ENCODE results near the gene TMEM204.

The TMEM204 gene

GRCh38 chr16:1533443-1533951, at the start of gene TMEM204:
TMEM204 (plus strand) TSS chr16:1533666; CDS start chr16:1534276, 610 bp downstream.
- DNase-seq (ENCODE audit: low spot score) = no peak

DNA sequence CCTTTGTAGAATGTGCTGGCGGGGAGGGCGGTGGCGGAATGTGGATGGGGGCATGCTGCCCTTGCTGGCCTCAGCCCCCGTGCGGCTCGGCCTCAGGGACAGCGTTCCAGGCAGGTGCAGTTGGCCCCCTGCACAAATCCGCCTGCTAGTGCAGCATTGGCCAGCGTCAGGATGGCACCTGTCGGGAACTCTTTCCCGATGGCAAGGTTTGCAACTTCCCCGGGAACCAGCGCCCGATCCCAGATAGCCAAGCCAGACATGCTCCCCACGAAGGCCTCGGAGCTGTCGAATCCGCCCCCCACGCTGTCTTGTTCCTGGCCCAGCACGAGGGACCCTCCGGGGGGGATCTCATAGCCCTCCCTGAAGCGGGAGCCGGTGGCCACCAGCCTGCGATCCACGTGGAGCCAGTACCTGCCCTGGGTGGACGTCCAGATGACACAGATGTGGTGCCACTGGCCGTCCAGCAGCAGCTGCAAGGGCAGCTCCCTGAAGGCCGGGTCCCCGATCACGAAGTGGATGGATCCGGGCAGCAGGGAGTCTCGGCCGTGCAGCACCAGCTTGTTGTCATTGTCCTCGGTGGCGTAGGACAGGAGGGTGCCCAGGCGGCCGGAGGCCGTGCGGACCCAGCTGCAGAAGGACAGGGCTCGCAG, 47.5 kb upstream of the TMEM204 start:
- DNase-seq (ENCODE audit: low spot score) = no peak

DNA sequence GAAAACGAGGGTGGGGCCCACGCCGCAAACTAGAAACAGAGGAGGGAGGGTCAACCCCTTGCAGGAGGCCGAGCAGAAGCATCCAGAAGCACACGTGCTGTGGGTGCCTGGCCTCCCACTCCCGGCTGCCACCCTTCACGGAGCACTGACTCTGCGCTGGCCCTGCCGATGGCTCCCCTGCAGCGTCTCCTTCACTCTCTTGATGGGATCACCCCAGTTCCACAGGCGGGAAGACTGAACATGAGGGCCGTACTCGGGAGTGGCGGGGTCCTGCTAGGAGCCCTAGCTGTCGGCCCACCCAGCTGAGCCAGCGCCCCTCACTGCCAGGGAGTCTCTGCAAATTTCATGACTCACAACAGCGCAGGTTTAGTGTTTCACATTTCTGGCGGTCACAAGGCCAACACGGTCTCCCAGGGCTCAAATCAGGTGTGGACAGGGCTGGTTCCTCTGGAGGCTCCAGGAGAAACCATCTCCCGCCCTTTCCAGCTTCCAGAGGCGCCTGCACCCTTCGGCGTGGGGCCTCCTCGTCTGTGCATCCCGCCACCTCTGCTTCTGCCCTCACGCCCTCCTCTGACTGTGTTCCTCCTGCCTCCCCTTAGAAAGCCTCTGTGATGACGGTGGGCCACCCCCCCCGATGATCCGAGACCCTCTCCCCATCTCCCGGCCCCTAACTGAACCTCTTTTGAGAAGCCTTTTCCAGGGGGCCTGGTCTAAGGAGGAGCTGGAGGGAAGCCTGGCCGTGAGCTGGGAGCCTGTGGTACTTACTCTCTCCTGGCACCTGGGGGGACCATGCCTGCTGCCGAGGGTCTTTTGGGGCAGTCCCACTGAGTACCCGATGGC, 46.7 kb upstream of the TMEM204 start:
- no peak for DNase-seq (ENCODE audit: low spot score)

- no peak for DNase-seq (ENCODE audit: low spot score)
Measured at GRCh38 chr16:1487395-1488053, 45.9 kb upstream of the TMEM204 start.

DNA sequence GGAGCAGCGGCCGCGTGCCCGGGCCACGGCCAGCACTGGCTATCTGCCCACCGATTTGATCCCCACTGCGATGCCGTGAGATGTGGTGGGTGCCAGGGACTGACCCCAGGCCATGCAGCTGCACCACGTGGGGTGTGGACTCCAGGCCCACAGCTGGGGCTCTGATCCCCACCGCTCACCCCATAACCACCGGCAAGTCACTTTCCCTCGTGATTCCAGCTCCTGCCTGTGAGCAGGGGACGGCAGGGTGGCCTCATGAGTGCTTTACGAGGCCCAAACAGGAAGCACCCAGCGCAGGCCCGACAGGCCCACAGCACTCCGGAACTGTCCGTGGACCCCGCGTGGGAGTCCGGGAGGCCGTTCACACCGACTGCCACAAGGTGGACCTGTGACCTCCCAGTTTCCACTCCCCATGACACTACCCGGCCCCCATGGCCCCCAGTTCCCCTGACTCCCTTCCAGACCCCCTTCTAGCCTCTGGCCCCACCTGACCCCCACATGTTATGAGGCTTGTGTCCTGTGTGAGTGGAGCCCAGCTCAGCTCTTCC, 45.3 kb upstream of the TMEM204 start:
- no peak for DNase-seq (ENCODE audit: low spot score)

GRCh38 chr16:1488619-1489018, 44.8 kb upstream of the TMEM204 start, which contains the start of gene PTX4:
PTX4 (minus strand) TSS chr16:1488944; CDS start chr16:1488909, 35 bp downstream.
- no peak for DNase-seq (ENCODE audit: low spot score)

DNA sequence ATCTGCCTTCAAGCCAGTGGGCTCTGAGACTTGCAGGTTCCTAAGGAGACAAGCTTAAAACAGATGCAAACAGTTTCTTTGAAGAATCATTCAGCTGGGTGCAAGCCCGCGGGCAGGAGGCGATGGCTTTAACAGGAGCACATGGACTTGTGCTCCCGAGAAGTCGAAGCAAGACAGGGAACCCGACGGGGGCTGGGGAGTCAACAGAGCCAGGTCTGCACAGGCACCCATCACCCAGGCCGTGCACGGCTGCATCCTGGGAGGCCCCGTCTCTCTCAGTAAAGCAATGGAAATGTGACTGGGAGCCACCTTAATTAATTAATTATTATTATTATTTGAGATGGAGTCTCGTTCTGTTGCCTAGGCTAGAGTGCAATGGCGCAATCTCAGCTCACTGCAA, 44.4 kb upstream of the TMEM204 start:
- no peak for DNase-seq (ENCODE audit: low spot score)

DNA sequence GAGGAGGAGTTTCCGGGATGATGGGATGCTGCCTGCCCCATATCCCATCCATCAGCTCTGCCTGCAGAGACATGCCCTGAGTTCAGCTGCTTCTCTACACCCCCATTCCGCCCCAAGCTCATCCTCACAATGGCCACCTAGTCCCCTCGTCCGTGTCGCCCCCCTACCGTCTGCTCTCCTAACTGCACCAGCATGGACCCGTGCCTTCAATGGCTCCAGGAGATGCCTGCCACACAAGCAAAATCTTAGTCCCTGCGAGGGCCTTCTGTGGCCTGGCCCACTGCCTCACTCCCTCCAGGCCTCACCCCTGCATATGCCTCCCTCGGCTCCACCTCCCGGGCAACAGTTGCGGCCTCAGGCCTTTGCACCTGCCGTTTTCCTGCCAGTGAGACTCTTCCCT, 42.1 kb upstream of the TMEM204 start:
- no peak for DNase-seq (ENCODE audit: low spot score)

DNA sequence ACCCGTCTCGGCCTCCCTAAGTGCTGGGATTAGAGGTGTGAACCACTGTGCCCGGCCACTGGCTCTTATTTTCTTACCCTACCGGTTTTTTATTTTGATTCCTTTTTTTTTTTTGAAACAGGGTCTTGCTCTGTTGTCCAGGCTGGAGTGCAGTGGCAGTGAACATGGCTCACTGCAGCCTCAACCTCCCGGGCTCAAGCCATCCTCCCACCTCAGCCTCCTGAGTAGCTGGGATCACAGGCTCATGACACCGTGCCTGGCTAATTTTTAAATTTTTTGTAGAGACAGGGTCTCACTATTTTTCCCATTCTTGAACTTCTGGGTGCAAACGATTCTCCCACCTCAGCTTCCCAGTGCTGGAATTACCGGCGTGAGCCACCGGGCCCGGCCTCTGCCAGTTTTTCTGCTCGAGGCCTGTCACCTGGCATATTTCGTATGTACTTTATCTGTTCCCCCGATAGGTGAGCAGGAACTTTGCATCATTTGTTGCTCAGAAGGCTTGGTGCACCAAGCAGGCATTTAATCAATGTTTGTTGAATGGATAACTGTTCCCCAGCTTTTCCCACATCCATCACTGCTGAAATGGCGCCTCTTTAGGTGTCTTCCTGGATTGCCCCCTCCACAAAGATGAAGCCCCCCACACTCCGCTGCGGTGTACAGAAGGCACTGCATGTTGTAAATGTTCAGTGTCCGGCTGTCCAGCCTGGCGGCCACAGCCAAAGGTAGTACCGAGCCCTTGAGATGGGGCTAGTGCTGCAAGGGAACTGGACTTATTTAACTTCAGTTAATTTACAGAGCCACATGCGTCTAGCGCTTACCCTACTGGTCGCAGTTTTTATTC, 41.2 kb upstream of the TMEM204 start:
- no peak for DNase-seq (ENCODE audit: low spot score)

GRCh38 chr16:1492923-1493745, 40.3 kb upstream of the TMEM204 start, which contains the start of gene TELO2:
TELO2 (plus strand) TSS chr16:1493360; CDS start chr16:1494282, 922 bp downstream.
- peak; percentile 68 for DNase-seq (ENCODE audit: low spot score)

DNA sequence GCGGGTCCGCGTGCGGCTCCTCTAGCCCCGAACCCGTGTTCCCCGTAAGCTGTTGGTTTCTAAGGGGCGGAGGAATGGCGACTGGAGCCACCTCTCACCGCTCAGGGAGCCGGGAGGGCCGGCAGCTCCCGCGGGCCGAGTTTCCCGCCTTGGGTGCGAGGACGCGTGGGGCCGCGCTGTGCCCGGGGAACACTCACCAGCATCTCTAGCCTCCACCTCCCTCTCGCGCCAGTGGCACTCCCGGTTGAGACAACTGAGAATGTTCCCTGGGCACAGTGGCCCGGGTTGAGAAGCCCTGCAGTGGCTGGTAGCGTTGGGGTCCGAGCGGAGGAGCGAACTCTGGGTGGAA, 39.7 kb upstream of the TMEM204 start:
- no peak for DNase-seq (ENCODE audit: low spot score)

- DNase-seq (ENCODE audit: low spot score) = peak; percentile 63
Measured at GRCh38 chr16:1494129-1494640, 39.3 kb upstream of the TMEM204 start.

- DNase-seq (ENCODE audit: low spot score) = no peak
Measured at GRCh38 chr16:1494711-1495110, 38.8 kb upstream of the TMEM204 start.

DNA sequence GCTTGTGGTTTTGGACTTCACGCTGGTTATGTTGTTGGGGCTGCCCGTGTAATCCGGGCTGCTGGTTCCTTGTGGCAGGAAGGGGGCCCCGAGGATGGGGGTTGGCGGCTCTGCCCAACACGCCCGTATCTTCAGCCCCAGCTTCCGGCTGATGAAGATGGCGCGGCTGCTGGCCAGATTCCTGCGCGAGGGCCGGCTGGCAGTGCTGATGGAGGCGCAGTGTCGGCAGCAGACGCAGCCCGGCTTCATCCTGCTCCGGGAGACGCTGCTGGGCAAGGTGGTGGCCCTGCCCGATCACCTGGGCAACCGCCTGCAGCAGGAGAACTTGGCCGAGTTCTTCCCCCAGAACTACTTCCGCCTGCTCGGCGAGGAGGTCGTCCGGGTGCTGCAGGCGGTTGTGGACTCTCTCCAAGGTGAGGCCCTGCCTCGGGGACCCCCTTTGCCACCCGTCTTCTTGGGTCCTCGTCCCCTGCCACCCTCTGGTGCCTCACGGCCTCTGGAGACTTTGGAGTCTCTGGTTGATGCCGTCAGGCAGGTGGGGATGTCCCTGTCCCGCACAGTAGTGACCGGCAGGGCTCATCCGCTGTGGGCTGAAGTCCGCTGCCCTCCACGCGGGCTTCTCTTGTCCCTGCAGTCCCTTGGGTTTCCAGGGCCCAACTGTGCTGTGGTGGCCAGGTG, 38.1 kb upstream of the TMEM204 start:
- no peak for DNase-seq (ENCODE audit: low spot score)

GRCh38 chr16:1495889-1496262, 37.6 kb upstream of the TMEM204 start:
- DNase-seq (ENCODE audit: low spot score) = no peak

- no peak for DNase-seq (ENCODE audit: low spot score)
Measured at GRCh38 chr16:1496464-1496863, 37.0 kb upstream of the TMEM204 start.

DNA sequence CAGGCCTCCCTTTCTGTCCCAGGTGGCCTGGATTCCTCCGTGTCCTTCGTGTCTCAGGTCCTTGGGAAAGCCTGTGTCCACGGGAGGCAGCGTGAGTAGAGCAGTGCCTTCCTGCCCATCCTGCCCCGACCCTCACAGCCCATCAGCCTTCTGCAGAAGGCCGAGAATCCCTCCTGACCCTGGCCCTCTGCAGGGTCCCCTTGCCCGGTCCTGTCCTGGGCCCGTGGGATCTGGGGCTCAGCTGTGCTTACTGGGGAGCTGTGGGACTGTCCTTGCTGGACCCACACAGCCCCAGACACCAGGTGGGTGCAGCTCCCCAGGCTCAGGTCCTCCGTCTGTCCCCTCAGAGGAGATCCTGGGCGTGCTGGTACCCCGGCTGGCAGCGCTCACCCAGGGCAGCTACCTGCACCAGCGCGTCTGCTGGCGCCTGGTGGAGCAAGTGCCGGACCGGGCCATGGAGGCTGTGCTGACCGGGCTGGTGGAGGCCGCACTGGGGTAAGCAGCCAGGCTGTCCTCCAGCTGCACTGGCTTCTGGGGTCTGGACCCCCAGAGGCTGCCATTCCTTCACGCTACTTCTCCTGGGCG, 36.4 kb upstream of the TMEM204 start:
- no peak for DNase-seq (ENCODE audit: low spot score)

DNA sequence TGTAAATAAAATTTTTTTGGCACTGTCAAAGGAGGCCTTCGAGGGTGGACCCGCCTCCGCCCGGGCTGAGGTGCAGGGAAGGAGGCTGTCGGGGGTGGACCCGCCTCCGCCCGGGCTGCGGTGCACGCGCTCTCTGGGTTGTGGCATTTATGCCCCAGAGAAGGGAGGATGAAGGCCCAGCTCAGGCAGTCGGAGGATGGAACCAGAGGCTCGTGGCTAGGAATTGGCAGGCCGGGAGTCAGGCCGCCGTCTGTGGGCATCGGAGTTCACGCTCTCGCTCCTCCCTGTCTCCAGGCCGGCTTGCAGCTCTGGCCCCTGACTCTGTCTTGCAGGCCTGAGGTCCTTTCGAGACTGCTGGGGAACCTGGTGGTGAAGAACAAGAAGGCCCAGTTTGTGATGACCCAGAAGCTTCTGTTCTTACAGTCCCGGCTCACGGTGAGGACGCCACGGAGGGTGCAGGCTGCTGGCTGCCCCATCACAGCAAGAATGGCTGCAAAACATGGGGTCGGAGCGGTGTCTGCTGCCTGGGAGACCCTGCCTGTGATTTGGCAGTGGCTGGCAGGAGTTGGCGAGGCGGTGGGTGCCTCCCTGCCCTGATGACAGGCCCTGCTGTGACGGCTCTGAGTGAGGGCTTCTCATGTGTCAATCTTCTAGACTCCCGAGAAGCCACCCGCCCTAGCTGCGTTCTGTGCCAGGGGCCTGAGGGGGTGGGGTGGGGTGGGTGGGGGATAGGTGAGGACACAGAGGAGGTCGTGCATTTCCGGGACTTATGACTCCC, 34.4 kb upstream of the TMEM204 start:
- DNase-seq (ENCODE audit: low spot score) = no peak
